Forelimb muscle (tissue), 1 donor: ENCODE measurements around the gene PCDHB8. TPM values are rescaled to one million over a fixed set of nuclear protein-coding genes. Genes with fewer than 3 reads are reported as not detected.
"Not testable (repeated sequence)": the region's sequence is repeated elsewhere in the genome, so short reads cannot be mapped to it uniquely, and the experiment has no call there.

Experiments used
- DNase-seq: peaks from one replicate; pipeline ENCODE4 v3.0.0-alpha.2; 2013; ENCODE audit warnings: low read depth
- polyA plus RNA-seq: library from polyadenylated mRNA; unstranded; fragments of 120-200 nt; gene quantifications from one replicate; pipeline ENCODE4 v1.2.1, GENCODE V29; 2013; ENCODE audit not compliant: insufficient read length

The PCDHB8 gene
- polyA plus RNA-seq: 1.8 TPM

DNA sequence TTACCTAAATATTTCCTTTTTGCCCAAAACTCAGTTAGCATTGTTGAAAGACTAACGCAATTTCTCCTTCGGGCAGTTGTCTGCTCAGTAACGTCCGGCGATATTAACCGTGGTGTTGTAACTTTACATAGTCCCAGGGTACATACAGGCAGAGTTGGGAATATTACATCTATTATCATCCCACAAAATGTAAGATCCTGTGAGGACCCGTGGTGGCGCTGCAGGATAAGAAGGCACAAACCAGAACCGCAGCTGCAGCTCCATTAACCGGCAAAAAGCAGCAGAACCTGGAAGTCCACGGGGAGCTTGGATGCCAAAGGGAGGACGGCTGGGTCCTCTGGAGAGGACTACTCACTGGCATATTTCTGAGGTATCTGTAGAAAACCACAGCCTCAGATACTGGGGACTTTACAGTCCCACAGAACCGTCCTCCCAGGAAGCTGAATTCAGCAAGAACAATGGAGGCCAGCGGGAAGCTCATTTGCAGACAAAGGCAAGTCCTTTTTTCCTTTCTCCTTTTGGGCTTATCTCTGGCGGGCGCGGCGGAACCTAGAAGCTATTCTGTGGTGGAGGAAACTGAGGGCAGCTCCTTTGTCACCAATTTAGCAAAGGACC is at the start of gene PCDHB8:
TSS of gene PCDHB8 (plus strand) at position 214 of the 615 bp plus-strand sequence. CDS start at position 459, 245 bp downstream.
- not testable (repeated sequence) for DNase-seq

DNA sequence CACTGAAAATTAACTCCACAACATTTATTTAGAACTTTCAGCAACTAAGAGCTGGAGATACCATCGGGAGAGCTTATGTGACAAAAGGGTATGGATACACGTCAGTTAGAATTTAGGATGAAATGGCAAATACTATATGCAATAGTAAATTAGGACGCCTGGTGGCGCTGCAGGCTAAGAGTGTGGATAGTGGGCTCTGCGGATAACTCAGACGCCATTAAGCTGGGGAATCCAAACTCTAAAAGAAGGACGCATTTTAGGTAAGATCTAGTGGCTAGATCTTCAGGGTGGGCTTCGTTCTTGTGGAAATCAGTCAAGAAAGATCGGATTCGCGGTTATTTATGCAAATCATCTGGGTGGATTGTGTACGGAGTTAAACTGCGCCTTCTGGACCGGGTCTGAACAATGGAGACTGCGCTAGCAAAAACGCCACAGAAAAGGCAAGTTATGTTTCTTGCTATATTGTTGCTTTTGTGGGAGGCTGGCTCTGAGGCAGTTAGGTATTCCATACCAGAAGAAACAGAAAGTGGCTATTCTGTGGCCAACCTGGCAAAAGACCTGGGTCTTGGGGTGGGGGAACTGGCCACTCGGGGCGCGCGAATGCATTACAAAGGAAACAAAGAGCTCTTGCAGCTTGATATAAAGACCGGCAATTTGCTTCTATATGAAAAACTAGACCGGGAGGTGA is 42.4 kb upstream of the PCDHB8 start, which contains the start of gene PCDHB5:
TSS of gene PCDHB5 (plus strand) at position 177 of the 688 bp plus-strand sequence. CDS start at position 406, 229 bp downstream.
- no peak for DNase-seq

DNA sequence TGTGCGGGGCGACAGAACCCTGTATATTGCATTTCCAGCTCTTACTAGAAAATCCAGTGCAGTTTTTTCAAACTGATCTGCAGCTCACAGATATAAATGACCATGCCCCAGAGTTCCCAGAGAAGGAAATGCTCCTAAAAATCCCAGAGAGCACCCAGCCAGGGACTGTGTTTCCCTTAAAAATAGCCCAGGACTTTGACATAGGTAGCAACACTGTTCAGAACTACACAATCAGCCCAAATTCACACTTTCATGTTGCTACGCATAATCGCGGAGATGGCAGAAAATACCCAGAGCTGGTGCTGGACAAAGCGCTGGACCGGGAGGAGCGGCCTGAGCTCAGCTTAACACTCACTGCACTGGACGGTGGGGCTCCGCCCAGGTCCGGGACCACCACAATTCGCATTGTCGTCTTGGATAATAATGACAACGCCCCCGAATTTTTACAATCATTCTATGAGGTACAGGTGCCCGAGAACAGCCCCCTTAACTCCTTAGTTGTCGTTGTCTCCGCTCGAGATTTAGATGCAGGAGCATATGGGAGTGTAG is 41.8 kb upstream of the PCDHB8 start:
- DNase-seq: no peak

DNA sequence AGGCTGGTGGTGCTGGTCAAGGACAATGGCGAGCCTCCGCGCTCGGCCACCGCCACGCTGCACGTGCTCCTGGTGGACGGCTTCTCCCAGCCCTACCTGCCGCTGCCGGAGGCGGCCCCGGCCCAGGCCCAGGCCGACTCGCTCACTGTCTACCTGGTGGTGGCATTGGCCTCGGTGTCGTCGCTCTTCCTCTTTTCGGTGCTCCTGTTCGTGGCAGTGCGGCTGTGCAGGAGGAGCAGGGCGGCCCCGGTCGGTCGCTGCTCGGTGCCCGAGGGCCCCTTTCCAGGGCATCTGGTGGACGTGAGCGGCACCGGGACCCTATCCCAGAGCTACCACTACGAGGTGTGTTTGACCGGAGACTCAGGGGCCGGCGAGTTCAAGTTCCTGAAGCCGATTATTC is 40.2 kb upstream of the PCDHB8 start:
- not testable (repeated sequence) for DNase-seq

DNA sequence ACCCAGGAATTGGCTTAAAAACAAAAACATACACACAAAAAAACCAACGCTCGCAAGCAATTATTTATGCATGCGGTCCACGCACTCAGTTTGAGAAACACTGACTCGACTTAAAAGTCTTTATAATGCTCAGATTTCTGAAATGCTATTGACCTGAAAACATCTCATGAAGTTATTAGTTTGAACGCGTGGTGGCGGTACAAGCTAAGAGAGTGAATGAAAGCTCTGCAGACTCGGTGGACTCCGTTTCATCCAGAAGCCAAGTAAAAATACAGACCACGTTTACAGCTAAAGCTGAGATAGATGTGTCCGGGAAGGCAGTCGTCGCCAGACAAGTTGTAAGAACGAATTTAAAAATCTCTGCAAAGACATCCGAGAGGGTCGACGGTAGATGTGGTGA is 27.8 kb upstream of the PCDHB8 start, which contains the start of gene PCDHB6:
TSS of gene PCDHB6 (plus strand) at position 246 of the 400 bp plus-strand sequence. CDS start 201 bp downstream, outside the sequence.
- no peak for DNase-seq

DNA sequence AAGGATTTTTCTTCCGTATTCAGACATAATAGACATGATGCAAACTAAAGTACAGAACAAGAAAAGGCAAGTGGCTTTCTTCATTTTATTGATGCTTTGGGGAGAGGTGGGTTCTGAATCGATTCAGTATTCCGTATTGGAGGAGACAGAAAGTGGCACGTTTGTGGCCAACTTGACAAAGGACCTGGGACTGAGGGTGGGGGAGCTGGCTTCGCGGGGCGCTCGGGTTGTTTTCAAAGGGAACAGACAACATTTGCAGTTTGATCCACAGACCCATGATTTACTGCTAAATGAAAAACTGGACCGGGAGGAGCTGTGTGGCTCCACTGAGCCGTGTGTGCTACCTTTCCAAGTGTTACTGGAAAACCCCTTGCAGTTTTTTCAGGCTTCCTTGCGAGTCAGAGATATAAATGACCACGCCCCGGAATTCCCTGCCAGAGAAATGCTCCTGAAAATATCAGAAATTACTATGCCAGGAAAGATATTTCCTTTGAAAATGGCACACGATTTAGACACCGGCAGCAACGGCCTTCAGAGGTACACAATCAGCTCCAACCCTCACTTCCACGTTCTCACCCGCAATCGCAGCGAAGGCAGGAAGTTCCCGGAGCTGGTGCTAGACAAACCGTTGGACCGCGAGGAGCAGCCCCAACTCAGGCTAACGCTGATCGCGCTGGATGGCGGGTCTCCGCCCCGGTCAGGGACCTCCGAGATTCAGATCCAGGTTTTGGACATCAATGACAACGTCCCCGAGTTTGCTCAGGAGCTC is 27.2 kb upstream of the PCDHB8 start:
- no peak for DNase-seq

DNA sequence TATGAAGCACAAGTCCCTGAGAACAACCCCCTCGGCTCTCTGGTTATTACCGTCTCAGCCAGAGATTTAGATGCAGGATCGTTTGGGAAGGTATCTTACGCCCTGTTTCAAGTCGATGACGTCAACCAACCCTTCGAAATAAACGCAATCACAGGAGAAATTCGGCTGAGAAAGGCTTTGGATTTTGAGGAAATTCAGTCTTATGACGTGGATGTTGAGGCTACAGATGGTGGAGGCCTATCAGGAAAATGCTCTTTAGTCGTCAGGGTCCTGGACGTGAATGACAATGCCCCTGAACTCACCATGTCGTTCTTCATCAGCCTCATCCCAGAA is 26.6 kb upstream of the PCDHB8 start:
- DNase-seq: no peak

DNA sequence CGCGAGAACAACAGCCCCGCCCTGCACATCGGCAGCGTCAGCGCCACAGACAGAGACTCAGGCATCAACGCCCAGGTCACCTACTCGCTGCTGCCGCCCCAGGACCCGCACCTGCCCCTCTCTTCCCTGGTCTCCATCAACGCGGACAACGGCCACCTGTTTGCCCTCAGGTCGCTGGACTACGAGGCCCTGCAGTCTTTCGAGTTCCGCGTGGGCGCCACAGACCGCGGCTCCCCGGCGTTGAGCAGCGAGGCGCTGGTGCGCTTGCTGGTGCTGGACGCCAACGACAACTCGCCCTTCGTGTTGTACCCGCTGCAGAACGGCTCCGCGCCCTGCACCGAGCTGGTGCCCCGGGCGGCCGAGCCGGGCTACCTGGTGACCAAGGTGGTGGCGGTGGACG is 26.0 kb upstream of the PCDHB8 start:
- DNase-seq: not testable (repeated sequence)

DNA sequence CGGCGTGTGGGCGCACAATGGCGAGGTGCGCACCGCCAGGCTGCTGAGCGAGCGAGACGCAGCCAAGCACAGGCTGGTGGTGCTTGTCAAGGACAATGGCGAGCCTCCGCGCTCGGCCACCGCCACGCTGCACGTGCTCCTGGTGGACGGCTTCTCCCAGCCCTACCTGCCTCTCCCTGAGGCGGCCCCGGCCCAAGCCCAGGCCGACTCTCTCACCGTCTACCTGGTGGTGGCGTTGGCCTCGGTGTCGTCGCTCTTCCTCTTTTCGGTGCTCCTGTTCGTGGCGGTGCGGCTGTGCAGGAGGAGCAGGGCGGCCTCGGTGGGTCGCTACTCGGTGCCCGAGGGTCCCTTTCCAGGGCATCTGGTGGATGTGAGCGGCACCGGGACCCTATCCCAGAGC is 25.5 kb upstream of the PCDHB8 start:
- DNase-seq: not testable (repeated sequence)

DNA sequence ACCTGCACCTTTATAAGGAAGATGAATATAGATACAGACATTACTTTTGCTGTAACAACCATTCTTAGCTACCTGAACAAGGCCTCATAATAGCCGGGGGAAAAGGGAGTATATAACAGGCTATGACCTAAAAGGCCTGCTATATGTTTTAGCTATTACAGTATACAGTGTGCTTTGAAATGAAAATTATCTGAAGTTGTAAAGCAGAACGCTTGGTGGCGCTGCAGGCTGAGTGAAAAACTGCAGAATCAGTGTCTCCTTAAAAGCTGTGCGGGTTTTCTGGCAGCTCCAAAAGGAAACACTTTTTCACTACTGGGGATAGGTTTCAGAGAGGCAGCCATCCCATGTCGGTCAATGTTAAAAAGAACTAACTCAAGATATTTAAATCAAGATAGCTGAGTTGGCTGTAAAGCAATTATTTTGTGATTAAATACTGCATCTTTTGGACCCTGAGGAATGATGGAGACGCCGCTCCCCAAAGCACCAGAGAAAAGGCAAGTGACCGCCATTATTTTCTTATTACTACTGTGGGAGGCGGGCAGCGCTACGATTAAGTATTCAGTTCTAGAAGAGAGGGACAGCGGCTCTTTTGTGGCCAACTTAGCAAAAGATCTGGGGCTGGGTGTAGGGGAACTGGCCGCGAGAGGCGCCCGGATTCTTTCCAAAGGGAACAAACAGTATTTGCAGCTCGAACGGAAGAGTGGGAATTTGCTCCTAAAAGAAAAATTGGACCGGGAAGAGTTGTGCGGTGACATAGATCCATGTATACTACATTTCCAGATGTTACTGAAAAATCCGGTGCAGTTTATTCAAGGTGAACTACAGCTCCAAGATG is 21.8 kb upstream of the PCDHB8 start:
- no peak for DNase-seq

DNA sequence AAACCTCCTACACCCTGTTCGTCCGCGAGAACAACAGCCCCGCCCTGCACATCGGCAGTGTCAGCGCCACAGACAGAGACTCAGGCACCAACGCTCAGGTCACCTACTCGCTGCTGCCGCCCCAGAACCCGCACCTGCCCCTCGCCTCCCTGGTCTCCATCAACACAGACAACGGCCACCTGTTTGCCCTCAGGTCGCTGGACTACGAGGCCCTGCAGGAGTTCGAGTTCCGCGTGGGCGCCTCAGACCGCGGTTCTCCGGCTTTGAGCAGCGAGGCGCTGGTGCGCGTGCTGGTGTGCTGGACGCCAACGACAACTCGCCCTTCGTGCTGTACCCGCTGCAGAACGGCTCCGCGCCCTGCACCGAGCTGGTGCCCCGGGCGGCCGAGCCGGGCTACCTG is 20.2 kb upstream of the PCDHB8 start:
- not testable (repeated sequence) for DNase-seq

DNA sequence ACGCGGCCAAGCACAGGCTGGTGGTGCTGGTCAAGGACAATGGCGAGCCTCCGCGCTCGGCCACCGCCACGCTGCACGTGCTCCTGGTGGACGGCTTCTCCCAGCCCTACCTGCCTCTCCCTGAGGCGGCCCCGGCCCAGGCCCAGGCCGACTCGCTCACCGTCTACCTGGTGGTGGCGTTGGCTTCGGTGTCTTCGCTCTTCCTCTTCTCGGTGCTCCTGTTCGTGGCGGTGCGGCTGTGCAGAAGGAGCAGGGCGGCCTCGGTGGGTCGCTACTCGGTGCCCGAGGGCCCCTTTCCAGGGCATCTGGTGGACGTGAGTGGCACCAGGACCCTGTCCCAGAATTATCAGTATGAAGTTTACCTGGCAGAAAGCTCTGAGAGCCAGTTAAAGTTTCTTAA is 19.7 kb upstream of the PCDHB8 start:
- DNase-seq: not testable (repeated sequence)

DNA sequence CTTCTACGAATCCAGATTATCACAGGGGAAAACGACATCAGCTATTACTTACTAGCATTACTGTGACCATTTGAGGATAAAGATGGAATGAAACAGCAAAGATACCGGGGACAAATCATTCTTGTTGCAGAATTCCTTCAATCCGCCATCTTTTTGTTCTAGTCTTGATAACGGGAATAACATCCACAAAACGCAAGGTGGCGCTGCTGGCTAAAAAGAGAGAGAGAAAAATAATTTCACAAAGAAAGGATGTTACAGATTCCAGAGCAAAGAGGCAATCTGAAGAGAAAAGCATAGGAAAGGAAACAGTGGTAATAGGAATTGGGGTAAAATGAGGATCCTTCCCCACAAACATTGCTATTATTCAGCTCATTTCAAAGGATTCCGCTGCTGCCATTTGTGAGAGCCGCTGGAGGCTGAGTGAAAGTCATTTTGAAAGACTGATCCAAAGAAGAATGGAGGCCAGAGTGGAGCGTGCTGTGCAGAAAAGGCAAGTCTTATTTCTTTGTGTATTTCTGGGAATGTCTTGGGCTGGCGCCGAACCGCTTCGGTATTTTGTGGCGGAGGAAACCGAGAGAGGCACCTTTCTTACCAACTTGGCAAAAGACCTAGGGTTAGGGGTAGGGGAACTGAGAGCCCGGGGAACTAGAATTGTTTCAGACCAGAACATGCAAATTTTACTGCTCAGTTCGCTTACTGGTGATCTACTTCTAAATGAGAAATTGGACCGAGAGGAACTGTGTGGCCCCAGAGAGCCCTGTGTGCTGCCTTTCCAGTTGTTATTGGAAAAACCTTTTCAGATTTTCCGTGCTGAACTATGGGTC is 5.0 kb upstream of the PCDHB8 start, which contains the start of gene PCDHB7:
TSS of gene PCDHB7 (plus strand) at position 264 of the 824 bp plus-strand sequence. CDS start at position 456, 192 bp downstream.
- no peak for DNase-seq

DNA sequence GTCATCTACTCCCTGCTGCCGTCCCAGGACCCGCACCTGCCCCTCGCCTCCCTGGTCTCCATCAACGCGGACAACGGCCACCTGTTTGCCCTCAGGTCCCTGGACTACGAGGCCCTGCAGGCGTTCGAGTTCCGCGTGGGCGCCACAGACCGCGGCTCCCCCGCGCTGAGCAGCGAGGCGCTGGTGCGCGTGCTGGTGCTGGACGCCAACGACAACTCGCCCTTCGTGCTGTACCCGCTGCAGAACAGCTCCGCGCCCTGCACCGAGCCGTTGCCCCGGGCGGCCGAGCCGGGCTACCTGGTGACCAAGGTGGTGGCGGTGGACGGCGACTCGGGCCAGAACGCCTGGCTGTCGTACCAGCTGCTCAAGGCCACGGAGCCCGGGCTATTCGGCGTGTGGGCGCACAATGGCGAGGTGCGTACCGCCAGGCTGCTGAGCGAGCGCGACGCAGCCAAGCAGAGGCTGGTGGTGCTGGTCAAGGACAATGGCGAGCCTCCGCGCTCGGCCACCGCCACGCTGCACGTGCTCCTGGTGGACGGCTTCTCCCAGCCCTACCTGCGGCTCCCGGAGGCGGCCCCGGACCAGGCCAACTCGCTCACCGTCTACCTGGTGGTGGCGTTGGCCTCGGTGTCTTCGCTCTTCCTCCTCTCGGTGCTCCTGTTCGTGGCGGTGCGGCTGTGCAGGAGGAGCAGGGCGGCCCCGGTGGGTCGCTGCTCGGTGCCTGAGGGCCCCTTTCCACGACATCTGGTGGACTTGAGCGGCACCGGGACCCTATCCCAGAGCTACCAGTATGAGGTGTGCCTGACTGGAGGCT is 3.1 kb upstream of the PCDHB8 start:
- not testable (repeated sequence) for DNase-seq

DNA sequence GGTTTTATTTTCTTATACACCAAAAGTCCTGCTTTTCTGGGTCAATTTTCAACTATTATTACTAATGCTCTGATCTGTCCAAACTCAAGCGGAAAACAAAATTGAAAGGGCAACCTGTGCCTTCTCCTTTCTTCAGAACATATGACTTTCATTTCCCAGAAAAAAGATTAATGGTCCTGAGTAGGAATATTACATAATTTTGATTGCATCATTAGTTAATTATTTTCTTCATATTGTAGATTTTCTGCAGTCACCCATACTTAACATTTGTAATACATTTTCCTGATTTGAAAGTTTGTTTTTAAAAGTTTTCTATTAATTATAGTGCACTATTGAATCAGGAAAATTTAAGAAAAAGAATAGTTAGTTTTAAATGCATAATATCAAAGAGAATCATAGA is 1.7 kb upstream of the PCDHB8 start:
- no peak for DNase-seq

DNA sequence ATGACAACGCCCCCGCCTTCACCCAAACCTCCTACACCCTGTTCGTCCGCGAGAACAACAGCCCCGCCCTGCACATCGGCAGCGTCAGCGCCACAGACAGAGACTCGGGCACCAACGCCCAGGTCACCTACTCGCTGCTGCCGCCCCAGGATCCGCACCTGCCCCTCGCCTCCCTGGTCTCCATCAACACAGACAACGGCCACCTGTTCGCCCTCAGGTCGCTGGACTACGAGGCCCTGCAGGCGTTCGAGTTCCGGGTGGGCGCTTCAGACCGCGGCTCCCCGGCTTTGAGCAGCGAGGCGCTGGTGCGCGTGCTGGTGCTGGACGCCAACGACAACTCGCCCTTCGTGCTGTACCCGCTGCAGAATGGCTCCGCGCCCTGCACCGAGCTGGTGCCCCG is 1.8 kb downstream of the PCDHB8 start:
- DNase-seq: not testable (repeated sequence)

DNA sequence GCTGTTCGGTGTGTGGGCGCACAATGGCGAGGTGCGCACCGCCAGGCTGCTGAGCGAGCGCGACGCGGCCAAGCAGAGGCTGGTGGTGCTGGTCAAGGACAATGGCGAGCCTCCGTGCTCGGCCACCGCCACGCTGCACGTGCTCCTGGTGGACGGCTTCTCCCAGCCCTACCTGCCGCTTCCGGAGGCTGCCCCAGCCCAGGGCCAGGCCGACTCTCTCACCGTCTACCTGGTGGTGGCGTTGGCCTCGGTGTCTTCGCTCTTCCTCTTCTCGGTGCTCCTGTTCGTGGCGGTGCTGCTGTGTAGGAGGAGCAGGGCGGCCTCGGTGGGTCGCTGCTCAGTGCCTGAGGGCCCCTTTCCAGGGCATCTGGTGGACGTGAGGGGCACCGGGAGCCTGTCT is 2.3 kb downstream of the PCDHB8 start:
- not testable (repeated sequence) for DNase-seq

DNA sequence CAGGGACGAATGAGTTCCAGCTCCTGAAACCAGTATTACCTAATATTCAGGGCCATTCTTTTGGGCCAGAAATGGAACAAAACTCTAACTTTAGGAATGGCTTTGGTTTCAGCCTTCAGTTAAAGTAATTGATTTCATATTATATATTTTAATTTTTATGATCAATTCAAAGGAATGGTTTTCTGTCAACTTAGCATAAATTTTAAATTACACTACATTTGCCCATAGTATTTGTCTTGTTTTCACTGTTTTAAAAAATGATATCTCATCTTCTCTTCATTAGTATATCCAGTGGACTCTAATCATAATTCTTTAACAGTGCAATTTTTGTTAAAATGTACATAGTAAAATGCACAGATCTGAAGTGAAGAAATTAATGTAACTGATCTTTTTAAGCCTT is 2.7 kb downstream of the PCDHB8 start:
- no peak for DNase-seq

DNA sequence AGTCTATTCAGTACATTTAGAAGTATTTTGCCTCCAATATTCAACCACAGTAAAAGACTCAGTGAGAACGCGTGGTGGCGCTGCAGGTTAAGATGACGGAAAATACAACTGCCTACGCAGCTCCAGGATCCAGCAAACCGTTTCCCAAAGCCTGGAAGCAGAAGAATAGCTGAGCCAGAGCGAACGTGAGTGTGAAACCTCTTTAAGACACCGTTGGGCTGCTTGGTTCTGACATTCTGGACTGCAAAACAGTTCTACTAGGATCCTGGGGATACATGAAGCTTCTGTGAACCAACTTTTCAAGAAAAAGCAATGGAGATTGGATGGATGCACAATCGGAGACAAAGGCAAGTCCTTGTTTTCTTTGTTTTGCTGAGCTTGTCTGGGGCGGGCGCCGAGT is 4.7 kb downstream of the PCDHB8 start, which contains the start of gene PCDHB16:
TSS of gene PCDHB16 (plus strand) at position 140 of the 400 bp plus-strand sequence. CDS start at position 313, 173 bp downstream.
- DNase-seq: no peak
